ENCODE results near the gene OR4X1. TPM values are rescaled to one million over a fixed set of nuclear protein-coding genes. Genes with fewer than 3 reads are reported as not detected.

Gene OR4X1
- total and polyA plus RNA-seq, 2 of the 8 experiments (the other 6 are each of a cell fraction or from before 2014, with no cell fraction given) = not detected

DNA sequence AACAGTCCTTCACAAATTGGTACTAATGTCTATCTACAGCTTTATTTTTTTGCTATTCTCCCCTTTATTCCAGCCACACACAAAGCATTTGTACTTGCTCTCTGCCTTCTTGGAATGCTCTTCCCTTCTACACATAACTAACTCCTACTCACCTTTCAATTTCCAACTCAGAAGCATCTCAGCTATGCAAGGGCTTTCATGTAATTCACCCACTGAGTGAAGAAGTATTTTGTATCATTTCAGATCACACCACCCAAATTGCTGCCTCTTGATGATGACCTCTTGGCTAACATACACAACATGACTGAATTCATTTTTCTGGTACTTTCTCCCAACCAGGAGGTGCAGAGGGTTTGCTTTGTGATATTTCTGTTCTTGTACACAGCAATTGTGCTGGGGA lies 18.9 kb upstream of the OR4X1 start, which contains the start of gene OR4X2:
OR4X2 (plus strand) TSS at position 301 of the 400 bp plus-strand sequence; CDS start at position 301, 0 bp downstream.
- no peak within 1 kb of the TSS for H2BK20ac ChIP-seq (ENCODE audit: low read length)
- H3K14ac ChIP-seq (ENCODE audit: insufficient read length) = no peak within 1 kb of the TSS
- H3K36me3 ChIP-seq (ENCODE audit: control insufficient read depth in 2 of 4, insufficient read depth in 4 of 4, low read length in 3 of 4) = no peaks in the 10 kb centered on the region; a peak in 1 of 8 replicates
- H3K27ac ChIP-seq (ENCODE audit: low read depth, low read length) = no peak within 1 kb of the TSS
- no peak within 1 kb of the TSS for H4K8ac ChIP-seq (ENCODE audit: extremely low read depth, insufficient read depth, low read length)
- no peak within 1 kb of the TSS for H3K4ac ChIP-seq (replicated peaks; ENCODE audit: insufficient read length, low read depth, low read length)
- DNase-seq (ENCODE audit: low read depth in 1 of 2, low spot score in 2 of 2) = no peak
- no peak for FAIRE-seq
- no peak within 1 kb of the TSS for H2BK15ac ChIP-seq (ENCODE audit: low read length)
- H3K9me3 ChIP-seq (ENCODE audit: insufficient read depth in 2 of 2, low read depth in 1 of 2, low read length in 1 of 2) = peaks cover 57 to 59% of the 10 kb centered on the region in 2 experiments
- no peak within 1 kb of the TSS for H2BK5ac ChIP-seq (ENCODE audit: low read depth, low read length)
- no peaks in the 10 kb centered on the region for H3K79me1 ChIP-seq (ENCODE audit: low read depth, low read length)
- POLR2A ChIA-PET (ENCODE audit: partially characterized antibody) = no interaction called here
- no peak within 1 kb of the TSS for H3K56ac ChIP-seq (replicated peaks; ENCODE audit: insufficient read length, low read depth, low read length)
- H3K4me2 ChIP-seq (ENCODE audit: insufficient read depth in 1 of 2, low read depth in 2 of 2, low read length in 2 of 2) = no peak within 1 kb of the TSS
- no peak within 1 kb of the TSS for H2AFZ ChIP-seq (ENCODE audit: low read length)
- no peaks in the 10 kb centered on the region for H3K23me2 ChIP-seq (ENCODE audit: low read depth, low read length)
- H3K27me3 ChIP-seq (replicated peaks in 1 of 4; ENCODE audit: control insufficient read depth in 3 of 4, extremely low read depth in 1 of 4, insufficient read depth in 3 of 4, low read length in 3 of 4) = no peaks in the 10 kb centered on the region
- H3K79me2 ChIP-seq (ENCODE audit: control insufficient read depth in 1 of 2, insufficient read depth in 2 of 2, low read length in 2 of 2) = no peaks in the 10 kb centered on the region
- CTCF ChIA-PET (ENCODE audit: partially characterized antibody) = interaction anchor here (0.6 to 0.8 kb wide), 2 partner anchors 72 to 853 kb away, joined by 3 to 4 read pairs; no protein-coding TSS in a partner anchor
- H2AK5ac ChIP-seq (ENCODE audit: low read depth, low read length) = no peak within 1 kb of the TSS
- H3K9ac ChIP-seq (replicated peaks in 1 of 4; ENCODE audit: extremely low read depth in 1 of 4, low read depth in 3 of 4, low read length in 3 of 4) = no peak within 1 kb of the TSS
- no peaks in the 10 kb centered on the region for H3K4me1 ChIP-seq (replicated peaks in 1 of 4; ENCODE audit: control insufficient read depth in 3 of 4, insufficient read depth in 4 of 4, low read length in 3 of 4)
- H4K20me1 ChIP-seq (replicated peaks in 1 of 2; ENCODE audit: control insufficient read depth in 1 of 2, insufficient read depth in 2 of 2, low read length in 2 of 2) = no peaks in the 10 kb centered on the region
- no peak within 1 kb of the TSS for H2BK120ac ChIP-seq (replicated peaks; ENCODE audit: low read depth, low read length)
- H2BK12ac ChIP-seq (ENCODE audit: low read depth, low read length) = no peak within 1 kb of the TSS
- H3K4me3 ChIP-seq (ENCODE audit: extremely low read depth in 1 of 4, insufficient read depth in 2 of 4, low read depth in 3 of 4, low read length in 4 of 4) = no peak within 1 kb of the TSS
- no peak within 1 kb of the TSS for H3K18ac ChIP-seq (ENCODE audit: extremely low read depth, low read length)
- no peak within 1 kb of the TSS for H3K23ac ChIP-seq (ENCODE audit: insufficient read length)
- H4K91ac ChIP-seq (replicated peaks; ENCODE audit: insufficient read length, low read length) = no peak within 1 kb of the TSS
- H4K5ac ChIP-seq (ENCODE audit: insufficient read length, low read depth, low read length) = no peak within 1 kb of the TSS
- TF ChIP-seq CHD2 (IDR thresholded peaks at IDR 0.05; ENCODE audit: low read length) (no peak), POLR2AphosphoS5 (IDR thresholded peaks at IDR 0.05; ENCODE audit: low read depth, low read length) (no peak), SP1 (IDR thresholded peaks at IDR 0.05; ENCODE audit: low read depth, low read length) (no peak), JUND (IDR thresholded peaks at IDR 0.05; ENCODE audit: low read length) (no peak), RFX5 (IDR thresholded peaks at IDR 0.05; ENCODE audit: borderline replicate concordance, low read depth, low read length) (no peak), SAP30 (IDR thresholded peaks at IDR 0.05; ENCODE audit: insufficient read depth, insufficient replicate concordance, low read length) (no peak), RAD21 (IDR thresholded peaks at IDR 0.05 in 1 of 2, conservative IDR thresholded peaks at IDR 0.05 in 1 of 2; ENCODE audit: low read depth in 2 of 2, low read length in 2 of 2) (no peak), SIX5 (IDR thresholded peaks at IDR 0.05; ENCODE audit: low read depth, low read length) (no peak), TAF7 (optimal IDR thresholded peaks at IDR 0.05; ENCODE audit: borderline replicate concordance, low read depth, low read length) (no peak), GABPA (IDR thresholded peaks at IDR 0.05; ENCODE audit: borderline replicate concordance, insufficient read depth, low read length) (no peak), CBX5 (IDR thresholded peaks at IDR 0.05; ENCODE audit: low read depth, low read length) (no peak), KDM5A (IDR thresholded peaks at IDR 0.05; ENCODE audit: low read length) (no peak)
- TF ChIP-seq, protein P1, sequence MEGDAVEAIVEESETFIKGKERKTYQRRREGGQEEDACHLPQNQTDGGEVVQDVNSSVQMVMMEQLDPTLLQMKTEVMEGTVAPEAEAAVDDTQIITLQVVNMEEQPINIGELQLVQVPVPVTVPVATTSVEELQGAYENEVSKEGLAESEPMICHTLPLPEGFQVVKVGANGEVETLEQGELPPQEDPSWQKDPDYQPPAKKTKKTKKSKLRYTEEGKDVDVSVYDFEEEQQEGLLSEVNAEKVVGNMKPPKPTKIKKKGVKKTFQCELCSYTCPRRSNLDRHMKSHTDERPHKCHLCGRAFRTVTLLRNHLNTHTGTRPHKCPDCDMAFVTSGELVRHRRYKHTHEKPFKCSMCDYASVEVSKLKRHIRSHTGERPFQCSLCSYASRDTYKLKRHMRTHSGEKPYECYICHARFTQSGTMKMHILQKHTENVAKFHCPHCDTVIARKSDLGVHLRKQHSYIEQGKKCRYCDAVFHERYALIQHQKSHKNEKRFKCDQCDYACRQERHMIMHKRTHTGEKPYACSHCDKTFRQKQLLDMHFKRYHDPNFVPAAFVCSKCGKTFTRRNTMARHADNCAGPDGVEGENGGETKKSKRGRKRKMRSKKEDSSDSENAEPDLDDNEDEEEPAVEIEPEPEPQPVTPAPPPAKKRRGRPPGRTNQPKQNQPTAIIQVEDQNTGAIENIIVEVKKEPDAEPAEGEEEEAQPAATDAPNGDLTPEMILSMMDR (IDR thresholded peaks at IDR 0.05; ENCODE audit: control extremely low read depth in 1 of 3, insufficient read depth in 1 of 3, low read depth in 1 of 3, low read length in 3 of 3) = no peak
